ENCODE results near the gene HBM. TPM values are rescaled to one million over a fixed set of nuclear protein-coding genes. Genes with fewer than 3 reads are reported as not detected.

HBM gene
- total RNA-seq, 3 donors from 2014 or later (not counting 1 experiment from before 2014, with no cell fraction given): not detected

GRCh38 chr16:179211-180092, 13.7 kb downstream of the HBM start:
- Mint-ChIP-seq H3K36me3 (no peaks in the 10 kb centered on the region), H3K27me3 (ENCODE audit: low read depth in 2 of 2) (peaks cover 19 to 23% of the 10 kb centered on the region in 2 donors), H3K27ac (no peak overlapping the region), H3K9me3 (no peaks in the 10 kb centered on the region), H3K4me1 (peaks cover 0 to 3% of the 10 kb centered on the region in 2 donors), H3K4me3 (peak overlapping the region; percentile 25)
- Histone ChIP-seq H3K27ac (ENCODE audit: low read length) (no peak overlapping the region), H3K9me3 (ENCODE audit: control insufficient read depth, insufficient read depth, low read length) (no peaks in the 10 kb centered on the region), H3K27me3 (ENCODE audit: control insufficient read depth, insufficient read depth, low read length) (peaks cover 32% of the 10 kb centered on the region), H3K4me1 (ENCODE audit: control insufficient read depth, insufficient read depth, low read length) (peaks cover 25% of the 10 kb centered on the region), H3K4me3 (ENCODE audit: low read length) (no peak overlapping the region), H3K36me3 (ENCODE audit: control insufficient read depth, insufficient read depth, low read length) (no peaks in the 10 kb centered on the region)
- 82% methylated on average over 17 of the region's 17 CpGs for WGBS (ENCODE audit: insufficient coverage)
- no peak for TF ChIP-seq CTCF (IDR thresholded peaks at IDR 0.05)
- no peak for DNase-seq
- intact Hi-C loops (cut with micrococcal nuclease): no loop called here
- no peak for ATAC-seq

DNA sequence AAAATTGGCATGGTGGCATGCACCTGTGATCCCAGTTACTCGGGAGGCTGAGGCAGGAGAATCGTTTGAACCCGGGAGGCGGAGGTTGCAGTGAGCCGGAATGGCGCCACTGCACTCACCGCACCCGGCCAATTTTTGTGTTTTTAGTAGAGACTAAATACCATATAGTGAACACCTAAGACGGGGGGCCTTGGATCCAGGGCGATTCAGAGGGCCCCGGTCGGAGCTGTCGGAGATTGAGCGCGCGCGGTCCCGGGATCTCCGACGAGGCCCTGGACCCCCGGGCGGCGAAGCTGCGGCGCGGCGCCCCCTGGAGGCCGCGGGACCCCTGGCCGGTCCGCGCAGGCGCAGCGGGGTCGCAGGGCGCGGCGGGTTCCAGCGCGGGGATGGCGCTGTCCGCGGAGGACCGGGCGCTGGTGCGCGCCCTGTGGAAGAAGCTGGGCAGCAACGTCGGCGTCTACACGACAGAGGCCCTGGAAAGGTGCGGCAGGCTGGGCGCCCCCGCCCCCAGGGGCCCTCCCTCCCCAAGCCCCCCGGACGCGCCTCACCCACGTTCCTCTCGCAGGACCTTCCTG, 14.4 kb downstream of the HBM start, which contains the start of gene HBQ1:
TSS of gene HBQ1 (plus strand) at position 359 of the 575 bp plus-strand sequence. CDS start at position 387, 28 bp downstream.
- Histone ChIP-seq H3K27ac (ENCODE audit: low read length) (no peak within 1 kb of the TSS), H3K36me3 (ENCODE audit: control insufficient read depth, insufficient read depth, low read length) (no peaks in the 10 kb centered on the region), H3K4me3 (ENCODE audit: low read length) (peak within 1 kb of the TSS; percentile 36), H3K9me3 (ENCODE audit: control insufficient read depth, insufficient read depth, low read length) (no peaks in the 10 kb centered on the region), H3K4me1 (ENCODE audit: control insufficient read depth, insufficient read depth, low read length) (peaks cover 23% of the 10 kb centered on the region), H3K27me3 (ENCODE audit: control insufficient read depth, insufficient read depth, low read length) (peaks cover 26% of the 10 kb centered on the region)
- ATAC-seq: peak in 2 of 3 donors; percentile 29 to 49
- Mint-ChIP-seq H3K36me3 (no peaks in the 10 kb centered on the region), H3K4me1 (no peaks in the 10 kb centered on the region), H3K4me3 (peak within 1 kb of the TSS; percentile 63), H3K27ac (no peak within 1 kb of the TSS), H3K27me3 (ENCODE audit: low read depth in 2 of 2) (peaks cover 11 to 16% of the 10 kb centered on the region in 2 donors), H3K9me3 (no peaks in the 10 kb centered on the region)
- TF ChIP-seq CTCF (IDR thresholded peaks at IDR 0.05): peak; percentile 60
- intact Hi-C loops (cut with micrococcal nuclease): no loop called here
- DNase-seq: peak; percentile 58 to 62
- 8% methylated on average over 57 of the region's 59 CpGs for WGBS (ENCODE audit: insufficient coverage)

DNA sequence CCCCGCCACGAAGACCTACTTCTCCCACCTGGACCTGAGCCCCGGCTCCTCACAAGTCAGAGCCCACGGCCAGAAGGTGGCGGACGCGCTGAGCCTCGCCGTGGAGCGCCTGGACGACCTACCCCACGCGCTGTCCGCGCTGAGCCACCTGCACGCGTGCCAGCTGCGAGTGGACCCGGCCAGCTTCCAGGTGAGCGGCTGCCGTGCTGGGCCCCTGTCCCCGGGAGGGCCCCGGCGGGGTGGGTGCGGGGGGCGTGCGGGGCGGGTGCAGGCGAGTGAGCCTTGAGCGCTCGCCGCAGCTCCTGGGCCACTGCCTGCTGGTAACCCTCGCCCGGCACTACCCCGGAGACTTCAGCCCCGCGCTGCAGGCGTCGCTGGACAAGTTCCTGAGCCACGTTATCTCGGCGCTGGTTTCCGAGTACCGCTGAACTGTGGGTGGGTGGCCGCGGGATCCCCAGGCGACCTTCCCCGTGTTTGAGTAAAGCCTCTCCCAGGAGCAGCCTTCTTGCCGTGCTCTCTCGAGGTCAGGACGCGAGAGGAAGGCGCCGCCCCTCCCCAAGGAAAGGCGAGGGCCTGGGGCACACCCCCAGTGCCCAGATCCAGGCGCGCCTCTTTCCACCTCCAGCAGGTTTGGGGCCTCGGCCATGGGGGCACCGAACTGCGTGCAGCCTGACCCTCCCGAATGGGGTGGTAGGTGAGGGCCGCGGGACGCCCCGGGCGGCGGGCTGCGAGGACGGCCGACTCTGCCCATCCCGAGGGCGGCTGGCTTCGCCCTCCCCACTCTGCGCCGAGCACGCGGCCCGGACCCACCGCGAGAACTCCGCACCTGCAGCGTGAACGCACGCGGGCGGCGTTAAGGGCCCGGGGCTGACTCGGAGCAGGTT, 15.1 kb downstream of the HBM start:
- no peak overlapping the region for H3K27ac ChIP-seq (ENCODE audit: low read length)
- H3K9me3 ChIP-seq (ENCODE audit: control insufficient read depth, insufficient read depth, low read length): no peaks in the 10 kb centered on the region
- no peak for TF ChIP-seq CTCF (IDR thresholded peaks at IDR 0.05)
- H3K4me3 Mint-ChIP-seq: peak overlapping the region; percentile 63
- H3K27me3 Mint-ChIP-seq (ENCODE audit: low read depth in 2 of 2): peaks cover 10 to 11% of the 10 kb centered on the region in 2 donors
- H3K4me1 ChIP-seq (ENCODE audit: control insufficient read depth, insufficient read depth, low read length): peaks cover 19% of the 10 kb centered on the region
- peak; percentile 90 to 95 (median 90) for ATAC-seq
- H3K36me3 Mint-ChIP-seq: no peaks in the 10 kb centered on the region
- peak overlapping the region; percentile 36 for H3K4me3 ChIP-seq (ENCODE audit: low read length)
- DNase-seq: peak in 1 of 2 donors; percentile 91
- H3K36me3 ChIP-seq (ENCODE audit: control insufficient read depth, insufficient read depth, low read length): no peaks in the 10 kb centered on the region
- no peaks in the 10 kb centered on the region for H3K4me1 Mint-ChIP-seq
- intact Hi-C loops (cut with micrococcal nuclease): loop anchor here (1.0 kb wide), 3 partner anchors 64 to 116 kb away; no protein-coding TSS in a partner anchor
- no peaks in the 10 kb centered on the region for H3K9me3 Mint-ChIP-seq
- WGBS (ENCODE audit: insufficient coverage): 2% methylated on average over 89 of the region's 89 CpGs
- no peak overlapping the region for H3K27ac Mint-ChIP-seq
- peaks cover 24% of the 10 kb centered on the region for H3K27me3 ChIP-seq (ENCODE audit: control insufficient read depth, insufficient read depth, low read length)
